ENCODE data around the gene PACSIN2.
"Not testable (repeated sequence)": the region's sequence is repeated elsewhere in the genome, so short reads cannot be mapped to it uniquely, and the experiment has no call there.

PACSIN2 gene

DNA sequence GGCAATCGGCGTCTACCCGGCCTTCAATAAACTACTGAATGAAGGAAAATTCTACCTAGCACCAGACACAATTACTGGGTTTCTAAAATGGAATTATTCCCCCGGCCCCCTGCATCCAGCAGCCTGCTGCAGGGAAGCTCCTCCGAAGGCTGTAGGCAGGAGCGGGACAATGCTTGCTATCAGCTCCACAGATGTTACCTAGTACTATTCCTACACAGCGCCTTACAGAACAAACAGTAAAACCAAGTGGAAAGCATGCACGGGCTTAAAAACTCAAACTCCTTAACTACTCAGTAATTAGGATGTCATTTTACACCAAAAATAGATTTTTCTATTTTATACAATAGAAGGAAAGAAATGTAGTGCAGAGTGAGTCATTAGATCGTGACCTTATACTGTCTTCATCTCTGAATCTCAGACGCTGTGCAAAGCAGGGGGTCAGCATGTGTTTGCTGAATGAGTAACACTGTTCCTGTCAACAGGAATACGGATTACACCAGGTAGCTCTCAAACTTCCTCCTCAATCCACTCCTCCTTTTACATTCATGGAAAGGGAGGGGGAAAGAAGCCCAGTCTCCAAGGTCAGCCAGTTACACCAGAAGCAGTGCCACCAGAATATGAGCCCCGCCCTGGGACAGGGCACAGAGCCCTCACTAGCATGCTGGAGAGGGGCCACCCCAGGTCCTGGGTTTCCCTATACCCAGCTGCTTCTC is 74.9 kb downstream of the PACSIN2 start:
- H3K4me3 ChIP-seq (ENCODE audit: low read depth, low read length) = no peak overlapping the region
- TF ChIP-seq, protein P1, sequence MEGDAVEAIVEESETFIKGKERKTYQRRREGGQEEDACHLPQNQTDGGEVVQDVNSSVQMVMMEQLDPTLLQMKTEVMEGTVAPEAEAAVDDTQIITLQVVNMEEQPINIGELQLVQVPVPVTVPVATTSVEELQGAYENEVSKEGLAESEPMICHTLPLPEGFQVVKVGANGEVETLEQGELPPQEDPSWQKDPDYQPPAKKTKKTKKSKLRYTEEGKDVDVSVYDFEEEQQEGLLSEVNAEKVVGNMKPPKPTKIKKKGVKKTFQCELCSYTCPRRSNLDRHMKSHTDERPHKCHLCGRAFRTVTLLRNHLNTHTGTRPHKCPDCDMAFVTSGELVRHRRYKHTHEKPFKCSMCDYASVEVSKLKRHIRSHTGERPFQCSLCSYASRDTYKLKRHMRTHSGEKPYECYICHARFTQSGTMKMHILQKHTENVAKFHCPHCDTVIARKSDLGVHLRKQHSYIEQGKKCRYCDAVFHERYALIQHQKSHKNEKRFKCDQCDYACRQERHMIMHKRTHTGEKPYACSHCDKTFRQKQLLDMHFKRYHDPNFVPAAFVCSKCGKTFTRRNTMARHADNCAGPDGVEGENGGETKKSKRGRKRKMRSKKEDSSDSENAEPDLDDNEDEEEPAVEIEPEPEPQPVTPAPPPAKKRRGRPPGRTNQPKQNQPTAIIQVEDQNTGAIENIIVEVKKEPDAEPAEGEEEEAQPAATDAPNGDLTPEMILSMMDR (IDR thresholded peaks at IDR 0.05; ENCODE audit: low read depth, low read length) = no peak

DNA sequence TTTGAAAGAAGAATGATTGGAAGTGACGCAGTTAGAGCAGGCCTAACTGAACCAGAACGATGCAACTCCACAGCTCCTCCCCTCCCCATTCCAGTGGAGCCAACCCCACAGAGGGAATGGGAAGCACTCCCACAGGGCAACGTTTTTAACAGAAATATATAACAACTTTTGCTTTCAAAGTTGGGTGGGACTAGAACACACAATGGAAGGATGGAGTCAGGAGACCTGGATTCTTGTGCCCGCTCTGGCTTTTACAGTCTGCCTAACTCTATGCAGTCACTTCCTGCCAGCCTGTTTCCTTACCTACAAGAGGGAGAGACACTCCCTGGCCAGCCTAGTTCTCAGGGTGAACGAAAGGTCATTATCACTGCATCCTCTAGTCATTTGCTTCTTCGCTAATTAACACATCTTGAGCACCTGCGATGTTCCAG is 75.5 kb downstream of the PACSIN2 start:
- no peak overlapping the region for H3K4me3 ChIP-seq (ENCODE audit: low read depth, low read length)

DNA sequence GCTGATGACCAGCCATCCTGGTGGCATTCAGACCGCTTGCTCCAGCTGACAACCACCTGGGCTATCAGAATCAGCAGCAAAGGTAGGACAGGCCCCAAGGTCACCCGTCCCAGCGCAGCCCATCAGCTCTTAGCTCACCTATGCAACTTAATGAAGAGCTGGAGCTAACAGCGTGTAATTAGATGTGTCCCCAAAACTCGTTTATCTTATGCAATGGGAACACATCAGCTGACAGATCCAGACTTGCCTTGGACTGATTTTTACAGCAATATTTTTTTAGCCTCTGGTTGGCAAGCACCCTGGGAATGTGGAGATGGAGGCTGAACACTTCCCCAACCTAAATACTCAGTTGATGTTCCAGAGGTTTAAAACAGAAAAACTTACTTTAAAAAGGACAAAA is 76.0 kb downstream of the PACSIN2 start:
- TF ChIP-seq, protein P1 (IDR thresholded peaks at IDR 0.05; ENCODE audit: low read depth, low read length) = no peak
- no peak overlapping the region for H3K4me3 ChIP-seq (ENCODE audit: low read depth, low read length)

More for the DNA sequence above, 75.5 kb downstream of the PACSIN2 start:
- TF ChIP-seq, protein P1 (IDR thresholded peaks at IDR 0.05; ENCODE audit: low read depth, low read length) = no peak

DNA sequence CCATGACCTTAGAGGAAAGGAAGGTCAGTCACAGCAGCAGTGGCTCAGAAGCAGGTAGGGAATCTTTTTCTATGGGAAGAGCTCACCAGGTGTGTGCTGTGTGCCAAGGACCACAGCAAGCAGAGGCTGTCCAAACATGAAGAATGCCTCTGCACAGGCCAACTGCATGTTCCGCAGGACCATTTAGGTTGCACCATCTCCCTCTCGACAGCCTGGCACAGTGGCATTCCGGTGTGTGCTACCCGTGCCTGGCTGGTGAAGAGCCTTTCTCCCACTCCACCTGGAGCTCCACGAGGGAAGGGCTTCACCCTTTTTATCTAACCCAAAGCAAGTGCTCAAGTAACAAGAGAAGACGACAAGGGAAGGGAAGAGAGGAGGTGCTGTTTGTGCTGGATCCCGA is 76.5 kb downstream of the PACSIN2 start:
- H3K4me3 ChIP-seq (ENCODE audit: low read depth, low read length) = no peak overlapping the region
- TF ChIP-seq, protein P1 (IDR thresholded peaks at IDR 0.05; ENCODE audit: low read depth, low read length) = no peak

DNA sequence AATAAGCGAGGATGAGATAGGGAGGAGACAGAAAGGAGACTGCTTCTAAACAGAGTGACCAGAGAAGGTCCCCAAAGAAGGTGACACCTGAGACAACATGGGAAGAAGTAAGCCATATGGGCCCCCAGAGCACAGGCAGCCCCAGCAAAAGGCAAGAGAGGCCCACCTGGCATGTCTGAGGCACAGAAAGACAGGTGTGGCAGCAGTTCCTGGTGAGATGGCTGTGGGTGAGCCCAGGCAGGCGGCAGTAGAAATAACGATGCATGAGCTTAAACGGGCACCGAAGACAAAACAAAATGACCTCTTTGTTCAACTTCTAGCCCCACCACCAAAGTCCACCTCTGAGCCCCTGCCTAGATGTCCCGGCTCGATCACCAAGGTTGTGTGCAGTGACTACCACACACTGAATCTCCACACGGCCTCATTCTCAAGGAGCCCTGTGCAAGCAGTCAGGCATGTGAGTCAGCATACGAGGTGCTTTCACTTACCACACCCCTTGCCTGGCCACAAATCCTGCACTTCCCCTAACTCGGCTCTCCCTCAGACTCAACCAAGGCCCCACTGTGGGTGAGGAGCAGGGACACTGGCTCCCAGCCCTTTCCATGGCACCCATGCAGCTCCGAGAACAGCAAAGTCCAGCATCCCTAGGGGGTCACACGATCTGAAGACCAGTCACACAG is 77.6 kb downstream of the PACSIN2 start:
- TF ChIP-seq, protein P1 (IDR thresholded peaks at IDR 0.05; ENCODE audit: low read depth, low read length) = no peak
- no peak overlapping the region for H3K4me3 ChIP-seq (ENCODE audit: low read depth, low read length)

DNA sequence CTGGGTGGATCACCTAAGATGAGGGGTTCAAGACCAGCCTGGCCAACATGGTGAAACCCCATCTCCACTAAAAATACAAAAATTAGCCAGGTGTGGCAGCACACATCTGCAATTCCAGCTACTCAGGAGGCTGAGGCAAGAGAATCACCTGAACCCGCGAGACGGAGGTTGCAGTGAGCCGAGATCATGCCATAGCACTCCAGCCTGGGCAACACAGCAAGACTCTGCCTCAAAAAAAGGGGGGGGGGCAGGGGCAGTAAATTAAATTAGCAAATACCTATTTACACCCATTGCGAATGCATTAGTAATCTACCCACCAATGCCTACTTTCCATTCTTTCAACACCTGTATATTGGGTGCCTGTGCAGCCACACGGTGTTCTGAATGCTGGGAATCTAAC is 78.3 kb downstream of the PACSIN2 start:
- H3K4me3 ChIP-seq (ENCODE audit: low read depth, low read length) = not testable (repeated sequence)

DNA sequence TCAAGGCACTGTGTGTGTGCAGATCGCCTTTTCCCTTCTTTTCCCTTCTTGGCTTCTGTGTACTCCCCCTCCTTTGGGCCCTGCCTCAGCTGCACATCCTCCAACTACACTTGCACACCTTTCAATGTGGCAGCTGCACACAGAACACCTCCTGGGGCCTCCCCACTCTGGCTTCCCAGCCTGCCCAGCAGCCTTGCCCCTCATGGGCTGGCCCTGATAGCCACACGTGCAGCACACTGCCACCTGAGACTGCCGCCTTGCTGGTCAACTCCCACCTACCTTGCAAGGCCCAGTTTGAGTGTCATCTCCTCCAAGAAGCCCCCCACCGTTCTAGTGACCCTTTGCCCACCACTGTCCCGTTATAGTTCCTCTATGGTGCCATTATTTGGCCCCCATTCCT is 80.6 kb downstream of the PACSIN2 start:
- TF ChIP-seq, protein P1 (IDR thresholded peaks at IDR 0.05; ENCODE audit: low read depth, low read length) = no peak
- no peak overlapping the region for H3K4me3 ChIP-seq (ENCODE audit: low read depth, low read length)

Data from WI38 (cell line).